Measurements from ENCODE around the gene RAI2.
A peak's percentile ranks its signal among the peaks of the same experiment; 100 is the strongest.
"Not testable (repeated sequence)": the region's sequence is repeated elsewhere in the genome, so short reads cannot be mapped to it uniquely, and the experiment has no call there.

Gene RAI2

DNA sequence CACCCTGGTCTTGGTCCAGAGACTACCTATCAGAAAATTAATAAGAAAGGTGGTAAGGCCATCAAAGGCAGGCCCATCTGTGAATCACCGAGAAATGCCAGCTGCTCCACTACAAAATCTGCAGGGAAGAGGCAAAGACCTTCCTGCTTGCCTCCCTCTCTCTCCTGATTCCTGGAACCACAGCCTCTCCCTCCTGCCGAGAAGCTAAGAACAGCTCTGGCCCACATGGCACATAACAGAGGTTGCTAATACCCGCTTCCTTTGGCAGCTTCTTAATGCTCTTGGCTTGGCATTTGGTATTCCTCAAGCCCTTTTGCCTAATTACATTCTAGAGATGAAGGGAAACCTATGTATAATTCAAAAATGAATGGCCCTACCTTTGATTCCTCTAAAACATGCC lies 32.9 kb downstream of the RAI2 start:
- DNase-seq = no peak

DNA sequence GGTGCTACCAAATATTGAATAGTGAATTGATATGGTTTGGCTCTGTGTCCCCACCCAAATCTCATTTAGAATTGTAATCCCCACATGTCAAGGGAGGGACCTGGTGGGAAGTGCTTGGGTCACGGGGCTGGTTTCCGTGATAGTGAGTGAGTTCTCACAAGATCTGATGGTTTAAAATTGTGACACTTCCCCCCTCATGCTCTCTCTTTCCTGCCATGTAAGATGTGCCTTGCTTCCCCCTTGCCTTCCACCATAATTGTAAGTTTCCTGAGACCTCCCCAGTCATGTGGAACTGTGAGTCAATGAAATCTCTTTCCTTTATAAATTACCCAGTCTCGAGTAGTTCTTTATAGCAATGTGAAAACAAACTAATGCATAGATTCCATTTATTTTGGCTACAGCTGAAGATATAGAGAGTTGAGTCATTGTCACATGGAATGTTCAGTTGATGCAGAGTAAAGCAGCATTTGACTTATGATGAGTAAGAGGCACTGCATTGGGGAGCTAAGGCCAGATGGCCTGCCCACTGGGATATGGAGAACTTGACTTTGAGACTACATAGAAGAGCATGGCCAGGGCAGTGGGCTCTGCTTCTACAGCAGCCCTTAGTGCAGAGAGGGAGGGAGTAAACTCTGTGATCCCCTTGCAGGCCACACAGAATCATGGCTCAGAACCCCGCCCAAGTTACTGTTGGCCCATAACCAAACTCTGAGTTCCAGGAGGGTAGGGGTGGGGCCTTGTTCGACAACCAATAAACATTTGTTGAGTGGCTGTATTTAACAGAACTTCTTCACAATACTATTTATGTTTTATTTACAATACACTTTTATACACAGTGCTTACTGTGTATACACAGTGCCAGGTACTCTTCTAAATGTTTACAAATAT lies 34.2 kb downstream of the RAI2 start:
- DNase-seq = no peak

DNA sequence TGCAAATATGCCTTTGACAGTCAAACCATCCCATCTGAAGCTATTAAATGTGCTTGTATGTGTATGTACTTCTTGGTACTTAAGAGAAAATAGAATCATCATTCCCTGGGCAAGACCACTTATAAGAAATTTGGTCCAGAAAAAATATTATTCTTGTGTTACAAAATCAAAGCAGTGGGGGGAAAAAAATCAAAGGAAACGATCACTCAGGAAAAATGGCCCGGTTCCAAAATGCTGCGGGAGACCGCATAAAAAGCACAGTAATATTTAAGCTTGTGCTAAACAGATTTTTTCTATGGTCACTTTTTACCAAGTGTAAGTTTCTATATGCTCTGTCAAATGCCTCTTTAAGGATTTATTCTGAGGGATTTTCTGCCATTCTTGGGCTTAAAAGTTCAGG lies 36.1 kb downstream of the RAI2 start:
- no peak for DNase-seq

DNA sequence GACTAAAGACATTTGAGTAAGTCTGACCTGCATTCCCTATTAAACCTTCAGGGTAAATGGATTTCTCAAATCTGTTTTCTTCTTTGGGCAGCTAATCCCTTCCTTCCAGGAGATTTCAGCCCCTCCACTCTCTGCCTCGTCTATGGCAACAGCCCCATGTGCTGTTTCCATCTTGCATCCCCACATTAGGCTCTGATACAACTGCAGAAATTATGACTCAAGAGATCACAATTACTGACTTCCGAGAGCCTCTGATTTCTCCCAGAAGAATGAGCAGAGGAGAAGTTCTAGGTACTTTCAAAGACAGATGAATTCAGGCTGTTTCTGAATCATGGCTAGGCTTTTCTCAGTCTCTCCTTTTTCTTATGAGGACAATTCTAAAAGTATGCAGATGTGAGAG lies 38.7 kb downstream of the RAI2 start:
- no peak for DNase-seq

DNA sequence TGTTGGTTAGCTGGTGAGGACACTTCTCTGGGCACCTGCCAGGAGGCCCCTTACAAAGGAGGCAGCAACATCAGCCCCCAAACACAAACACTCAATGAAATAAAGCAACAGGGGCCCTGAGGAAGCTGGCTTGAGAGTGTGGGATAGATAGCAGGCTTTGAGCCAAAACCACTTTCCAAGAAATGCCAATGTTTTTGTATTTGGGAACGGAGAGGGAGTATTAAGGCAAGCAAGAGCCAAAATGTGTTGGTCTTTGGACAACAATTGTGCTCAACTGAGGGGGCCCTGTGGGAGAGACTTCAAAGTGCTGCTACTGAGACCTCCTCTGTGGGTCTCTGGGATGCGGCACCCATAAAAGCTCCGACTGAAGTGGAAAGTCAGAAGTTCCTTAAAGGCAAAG lies 41.0 kb downstream of the RAI2 start:
- DNase-seq = no peak

DNA sequence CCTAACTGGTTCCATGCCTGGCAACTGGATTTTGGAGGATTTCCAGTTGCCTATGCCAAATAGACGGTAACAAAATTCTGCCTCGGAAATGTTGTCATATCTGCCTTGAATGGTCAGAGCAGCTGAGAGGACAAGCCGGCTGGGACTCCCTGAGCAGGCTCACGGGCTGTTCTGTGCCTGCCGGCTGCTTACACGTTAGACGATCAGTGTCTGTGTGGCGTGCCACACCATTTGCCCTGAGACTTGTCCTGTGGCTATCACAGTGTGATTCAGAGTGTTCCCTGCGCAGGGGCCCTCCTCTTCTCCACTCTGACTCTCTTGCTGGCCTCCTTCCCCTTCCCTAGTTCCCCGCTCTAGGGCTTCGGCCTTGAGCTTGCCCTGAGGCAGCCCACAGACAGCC lies 42.4 kb downstream of the RAI2 start:
- no peak for DNase-seq

DNA sequence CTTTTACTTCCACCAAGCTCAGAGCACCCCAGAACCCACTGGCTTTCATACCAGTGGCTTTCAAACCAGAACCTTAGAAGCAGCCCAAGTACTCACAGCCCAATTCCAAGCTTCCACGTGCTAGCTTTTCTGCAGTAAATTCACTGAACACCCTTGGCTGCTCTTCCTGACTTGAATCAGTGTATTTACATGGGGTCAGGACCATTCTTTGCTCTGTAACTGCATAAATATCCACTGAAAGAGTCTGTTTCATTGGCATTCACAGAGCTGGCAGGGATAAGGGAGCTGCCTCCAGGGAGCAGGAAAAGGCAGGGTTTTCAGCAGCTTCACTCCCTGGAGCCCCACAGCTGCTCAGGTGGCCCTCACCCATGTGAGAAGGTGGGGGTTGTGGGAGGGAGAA lies 43.8 kb downstream of the RAI2 start:
- DNase-seq = no peak

DNA sequence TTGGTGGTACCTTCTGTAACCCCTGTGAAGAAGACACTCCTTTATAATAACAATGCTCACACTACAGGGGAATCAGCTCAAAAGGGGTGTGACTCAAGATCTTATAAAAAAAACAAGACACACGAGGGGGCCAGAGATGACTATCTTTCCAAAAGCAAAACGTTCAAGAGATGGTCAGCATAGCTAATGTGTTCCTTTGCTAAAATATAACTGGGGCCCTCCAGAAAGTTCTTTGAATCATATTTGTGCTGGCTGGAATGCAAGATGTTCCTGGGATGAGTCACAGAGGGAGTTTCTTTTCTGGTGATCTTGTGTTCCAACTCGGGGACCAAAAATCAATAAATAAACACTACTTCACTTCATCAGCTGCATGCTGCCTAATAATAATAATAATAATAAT lies 46.5 kb downstream of the RAI2 start:
- DNase-seq = no peak

DNA sequence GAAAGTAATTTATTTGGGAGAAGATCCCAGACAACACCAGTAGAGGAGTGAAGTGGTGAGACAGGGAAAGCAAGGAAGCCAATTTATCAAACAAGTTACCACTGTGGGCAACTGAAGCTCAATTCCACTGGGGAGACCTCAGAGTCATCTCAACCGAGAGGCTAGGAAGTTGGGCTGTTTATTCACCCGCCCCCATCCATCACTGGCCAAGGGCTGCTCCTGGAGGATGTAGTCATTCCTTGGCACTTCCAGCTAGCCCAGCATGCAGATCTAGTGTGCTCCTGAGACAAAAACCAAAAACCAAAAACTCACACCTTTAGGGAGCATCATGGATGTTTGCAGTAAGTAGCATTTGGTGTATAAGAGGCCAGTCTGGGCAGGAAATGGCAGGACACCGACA lies 47.0 kb downstream of the RAI2 start:
- DNase-seq = no peak

DNA sequence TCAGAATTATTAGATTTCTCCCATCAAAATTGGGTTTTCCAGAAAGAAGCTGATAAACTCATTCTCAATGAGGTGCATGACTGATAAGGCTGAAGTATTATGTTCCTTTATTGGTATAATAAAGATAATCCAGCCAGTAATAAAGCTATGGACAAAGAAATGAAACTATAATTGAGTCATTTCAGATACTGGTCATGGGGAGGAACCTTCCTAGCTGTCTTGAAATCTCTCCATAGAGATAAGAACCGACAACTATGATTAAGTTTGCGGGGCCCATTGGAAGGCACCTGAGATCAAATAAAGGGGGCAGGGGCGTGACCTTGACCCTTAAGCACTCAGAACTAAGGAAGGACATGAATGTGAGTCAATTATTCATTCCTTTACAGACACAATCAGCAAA lies 47.8 kb downstream of the RAI2 start:
- DNase-seq = no peak

DNA sequence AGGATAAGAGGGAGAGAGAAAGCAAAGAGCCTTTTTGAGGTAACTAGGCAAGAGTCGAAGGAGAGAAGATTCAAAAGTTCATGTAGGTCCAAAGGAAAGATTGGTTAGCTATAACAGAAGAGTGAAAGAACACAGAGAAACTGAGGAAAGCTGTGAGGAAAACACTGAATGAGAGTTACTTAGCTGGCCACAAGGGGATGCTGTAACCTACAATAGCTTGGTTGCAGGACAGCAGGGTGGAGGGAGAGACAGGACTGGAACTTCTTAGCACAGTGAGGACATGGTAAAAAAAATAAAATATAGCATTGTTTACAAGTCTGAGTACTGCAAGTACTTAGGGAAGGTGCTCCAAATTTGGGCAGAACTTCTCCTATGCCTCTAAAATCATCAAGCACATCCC lies 48.3 kb downstream of the RAI2 start:
- DNase-seq = no peak

DNA sequence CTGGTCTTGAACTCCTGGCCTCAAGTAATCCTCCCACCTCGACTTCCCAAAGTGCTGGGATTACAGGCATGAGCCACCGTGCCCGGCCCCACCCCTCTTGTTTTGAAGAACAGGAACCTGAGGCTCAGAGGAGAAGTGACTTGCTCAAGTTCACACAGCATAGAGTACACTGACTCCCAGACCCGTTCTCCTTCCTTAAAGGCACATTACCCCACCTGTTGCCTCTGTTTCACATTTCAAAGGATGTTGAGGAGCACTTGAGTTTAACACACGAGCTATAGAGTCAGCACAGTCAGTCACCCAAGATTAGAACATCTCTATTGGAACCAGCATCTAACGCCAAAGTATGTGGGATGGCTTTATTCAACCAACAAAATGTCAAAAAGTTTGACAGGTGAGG lies 51.1 kb downstream of the RAI2 start:
- no peak for DNase-seq

DNA sequence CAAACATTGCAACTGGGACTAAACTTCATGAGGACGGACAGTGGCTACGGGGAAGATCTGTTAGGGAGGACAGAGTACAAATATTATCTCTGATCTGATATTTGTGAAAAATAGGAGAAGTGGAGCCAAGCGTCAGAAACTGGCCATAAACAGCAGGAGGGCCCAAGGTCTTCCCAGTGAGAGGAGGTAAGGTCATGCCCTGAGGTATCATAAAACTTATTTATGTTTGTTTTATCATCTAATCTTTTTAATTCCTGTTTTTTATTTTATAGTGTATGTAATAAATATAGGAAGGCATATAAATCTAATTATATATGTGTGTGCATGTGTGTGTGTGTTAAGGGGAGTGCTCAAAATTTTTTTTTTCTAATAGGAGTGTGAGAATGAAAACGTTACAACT lies 51.8 kb downstream of the RAI2 start:
- DNase-seq = no peak

DNA sequence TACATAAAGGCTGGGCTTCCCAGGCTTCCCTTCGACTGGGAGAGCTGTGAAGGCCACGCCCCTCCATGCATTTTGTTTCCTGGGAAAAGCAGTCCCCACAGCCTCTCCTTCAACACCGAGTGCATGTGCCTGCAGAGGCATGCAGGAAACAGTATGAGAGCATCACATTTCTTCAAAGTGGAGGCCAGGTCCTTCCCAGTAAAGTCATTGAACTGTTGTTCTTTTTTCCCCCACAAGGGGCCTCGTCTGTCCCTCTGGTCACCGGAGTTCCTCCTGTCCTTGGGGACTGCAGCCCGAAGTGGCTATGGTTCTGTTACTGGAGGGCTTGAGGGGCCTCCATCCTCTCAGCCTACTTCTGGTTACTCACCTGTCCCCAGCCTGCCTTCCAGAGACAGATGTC lies 56.0 kb downstream of the RAI2 start:
- DNase-seq = no peak

DNA sequence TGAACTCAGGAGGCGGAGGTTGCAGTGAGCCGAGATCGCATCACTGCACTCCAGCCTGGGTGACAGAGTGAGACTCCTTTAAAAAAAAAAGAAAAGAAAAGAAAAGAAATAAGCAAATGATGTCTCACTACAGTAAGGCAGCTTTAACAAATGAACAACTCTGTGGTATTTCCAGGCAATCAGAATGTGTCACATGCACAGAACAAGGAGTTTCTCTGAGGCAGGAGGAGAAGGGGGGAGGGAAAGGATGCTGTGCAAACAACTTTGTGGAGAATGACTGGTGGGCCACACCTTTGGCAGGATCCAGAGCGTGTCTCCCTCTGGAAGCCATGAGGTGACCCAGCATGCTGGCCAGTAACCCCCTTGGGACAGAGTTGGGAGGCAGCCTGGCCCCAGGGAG lies 57.6 kb downstream of the RAI2 start:
- DNase-seq = no peak

DNA sequence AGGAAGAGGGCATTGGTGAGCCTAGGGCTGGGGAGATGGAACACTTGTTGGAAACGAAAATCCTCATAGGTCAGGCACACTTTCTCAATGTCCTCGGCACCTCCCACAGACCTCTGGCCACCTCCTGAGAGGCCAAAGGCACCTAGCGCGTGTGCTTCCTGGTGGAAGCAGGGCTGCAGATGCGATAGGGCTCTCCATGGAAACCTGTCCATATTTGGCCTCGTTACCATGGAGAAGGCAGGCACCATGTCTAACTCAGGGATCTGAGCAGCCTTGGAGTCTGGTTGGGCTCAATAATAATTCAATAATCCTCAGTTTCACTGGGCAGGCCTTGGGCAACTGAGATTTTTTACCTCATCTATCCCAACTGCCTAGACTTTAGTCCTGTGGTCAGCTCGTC lies 58.3 kb downstream of the RAI2 start:
- no peak for DNase-seq

DNA sequence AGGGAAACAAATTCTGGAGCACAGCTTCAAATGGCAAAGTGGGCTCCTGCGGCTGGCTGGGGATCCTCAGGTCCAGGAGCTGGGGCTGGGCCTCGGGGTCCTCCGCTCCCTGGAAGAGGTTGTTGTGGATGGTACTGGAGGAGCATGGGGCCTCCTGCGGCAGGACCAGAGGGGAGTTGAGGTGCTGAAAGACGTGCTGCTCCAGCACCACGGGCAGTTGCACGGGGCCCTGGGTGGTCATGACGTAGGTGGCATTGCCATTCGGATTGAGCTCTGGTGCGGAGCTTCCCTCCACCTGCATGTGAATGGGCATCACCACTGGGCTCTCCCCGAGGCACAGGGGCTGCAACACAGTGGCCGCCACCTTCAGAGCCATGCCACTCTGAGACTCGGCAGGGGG lies 59.7 kb downstream of the RAI2 start:
- DNase-seq = no peak

DNA sequence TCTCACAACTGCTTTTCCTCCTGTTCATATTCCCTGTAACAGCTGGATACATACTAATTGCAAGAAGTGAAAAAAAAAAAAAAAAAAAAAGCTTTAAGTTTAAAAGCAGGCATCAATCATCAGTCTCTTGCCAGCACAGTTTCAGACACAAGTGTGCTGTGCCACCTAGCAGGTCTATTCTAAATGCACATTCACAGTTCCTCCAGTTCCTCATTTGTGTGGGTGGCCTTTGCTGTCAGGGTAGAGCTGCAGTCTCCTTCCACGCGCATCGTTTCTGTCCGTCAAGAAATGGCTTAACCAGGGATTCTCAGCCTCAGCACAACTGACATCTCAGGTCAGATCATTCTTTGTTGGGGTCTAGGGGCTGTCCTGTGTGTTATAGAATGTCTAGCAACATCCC lies 62.2 kb downstream of the RAI2 start:
- no peak for DNase-seq

DNA sequence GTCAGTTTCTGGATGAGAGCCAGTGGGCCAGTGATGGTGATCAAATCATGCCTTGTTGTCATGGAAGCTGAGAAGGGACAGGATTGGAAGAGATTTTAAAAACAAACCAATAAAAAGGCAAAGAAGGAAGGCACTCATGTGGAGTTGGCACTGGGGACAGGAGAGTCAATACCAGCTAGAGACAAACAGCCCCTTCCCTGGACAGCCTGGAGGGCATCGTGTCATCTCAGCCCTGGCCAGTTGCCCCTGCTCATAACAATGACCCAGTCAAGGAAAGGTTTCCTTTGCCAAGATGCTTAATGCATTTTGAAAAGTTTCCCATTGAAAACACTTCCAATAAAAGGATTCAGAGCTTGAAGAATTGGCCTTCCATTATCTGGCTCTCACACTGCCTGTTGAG lies 68.3 kb downstream of the RAI2 start:
- no peak for DNase-seq

DNA sequence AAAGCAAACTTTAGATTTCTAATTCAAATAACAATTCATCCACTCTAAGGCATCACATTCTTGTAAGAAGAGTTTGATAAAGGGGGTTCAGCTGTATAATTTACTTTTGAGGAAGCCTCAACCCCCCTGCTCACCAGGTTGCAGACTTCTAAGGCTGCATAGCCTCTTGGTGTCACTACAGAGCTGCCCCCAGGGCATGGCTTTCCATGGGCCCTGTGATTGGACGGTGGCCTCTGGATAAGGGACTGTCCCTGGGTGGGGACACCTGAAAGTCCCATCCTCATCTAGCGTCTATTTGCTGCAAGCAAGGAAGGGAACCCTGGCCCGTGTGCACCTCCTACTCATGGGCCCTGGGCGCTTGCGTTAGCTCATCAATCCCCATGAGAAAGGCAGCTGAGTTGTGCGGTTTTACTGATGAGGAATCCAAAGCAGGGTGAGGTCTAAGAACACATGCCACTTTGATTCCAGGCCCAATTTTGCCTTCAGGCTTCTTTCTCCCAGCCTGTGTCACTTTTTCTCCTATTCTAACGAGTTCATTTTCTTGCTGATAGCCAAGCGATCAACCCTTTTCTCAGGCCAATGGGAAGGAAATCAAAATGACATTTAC lies 72.0 kb downstream of the RAI2 start:
- no peak for DNase-seq

DNA sequence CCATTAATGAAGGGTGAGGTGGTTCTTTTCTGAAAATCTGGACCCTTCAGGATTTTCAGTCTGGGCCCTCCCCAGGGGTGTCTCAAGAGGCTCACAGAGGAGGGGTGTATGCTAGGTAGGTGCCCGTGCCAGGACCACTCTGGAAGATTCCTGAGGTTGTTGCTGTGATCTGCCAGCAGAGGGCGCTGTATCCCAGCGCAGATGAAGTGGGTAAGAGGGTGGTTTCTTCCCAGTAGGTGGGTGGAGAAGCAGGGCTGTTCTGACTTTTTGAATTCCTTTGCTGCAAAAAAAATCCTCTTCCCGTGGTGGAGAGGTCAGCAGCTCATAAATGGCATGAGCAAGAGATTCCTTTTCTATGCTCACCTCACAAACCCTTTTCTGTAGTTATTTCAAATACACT lies 72.7 kb downstream of the RAI2 start:
- DNase-seq = peak; percentile 8

DNA sequence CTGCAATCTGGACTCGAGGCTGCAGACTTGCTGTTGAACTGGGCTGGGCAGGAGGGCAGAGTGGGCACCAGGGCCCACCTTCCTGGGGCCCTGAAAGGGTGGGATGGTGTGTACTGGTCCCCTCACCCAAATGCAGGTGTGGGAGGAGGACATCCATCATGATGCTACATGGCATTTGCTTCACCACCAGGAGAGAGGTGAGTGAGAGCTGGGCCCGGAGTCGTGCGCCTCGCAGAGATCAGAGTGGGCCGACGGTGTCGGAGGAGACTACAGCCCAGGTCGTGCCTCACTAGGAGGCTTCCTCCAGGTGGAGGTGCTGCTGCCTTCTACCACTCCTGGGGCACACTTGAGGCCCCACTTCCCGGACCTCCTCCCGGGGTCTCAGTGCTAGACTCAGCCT lies 73.5 kb downstream of the RAI2 start:
- no peak for DNase-seq

DNA sequence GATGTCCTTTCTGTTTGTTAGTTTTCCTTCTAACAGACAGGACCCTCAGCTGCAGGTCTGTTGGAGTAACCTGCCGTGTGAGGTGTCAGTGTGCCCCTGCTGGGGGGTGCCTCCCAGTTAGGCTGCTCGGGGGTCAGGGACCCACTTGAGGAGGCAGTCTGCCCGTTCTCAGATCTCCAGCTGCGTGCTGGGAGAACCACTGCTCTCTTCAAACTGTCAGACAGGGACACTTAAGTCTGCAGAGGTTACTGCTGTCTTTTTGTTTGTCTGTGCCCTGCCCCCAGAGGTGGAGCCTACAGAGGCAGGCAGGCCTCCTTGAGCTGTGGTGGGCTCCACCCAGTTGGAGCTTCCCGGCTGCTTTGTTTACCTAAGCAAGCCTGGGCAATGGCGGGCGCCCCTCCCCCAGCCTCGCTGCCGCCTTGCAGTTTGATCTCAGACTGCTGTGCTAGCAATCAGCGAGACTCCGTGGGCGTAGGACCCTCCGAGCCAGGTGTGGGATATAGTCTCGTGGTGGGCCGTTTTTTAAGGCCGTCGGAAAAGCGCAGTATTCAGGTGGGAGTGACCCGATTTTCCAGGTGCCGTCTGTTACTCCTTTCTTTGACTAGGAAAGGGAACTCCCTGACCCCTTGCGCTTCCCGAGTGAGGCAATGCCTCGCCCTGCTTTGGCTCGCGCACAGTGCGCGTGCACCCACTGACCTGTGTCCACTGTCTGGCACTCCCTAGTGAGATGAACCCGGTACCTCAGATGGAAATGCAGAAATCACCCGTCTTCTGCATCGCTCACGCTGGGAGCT lies 74.3 kb downstream of the RAI2 start:
- not testable (repeated sequence) for DNase-seq

DNA sequence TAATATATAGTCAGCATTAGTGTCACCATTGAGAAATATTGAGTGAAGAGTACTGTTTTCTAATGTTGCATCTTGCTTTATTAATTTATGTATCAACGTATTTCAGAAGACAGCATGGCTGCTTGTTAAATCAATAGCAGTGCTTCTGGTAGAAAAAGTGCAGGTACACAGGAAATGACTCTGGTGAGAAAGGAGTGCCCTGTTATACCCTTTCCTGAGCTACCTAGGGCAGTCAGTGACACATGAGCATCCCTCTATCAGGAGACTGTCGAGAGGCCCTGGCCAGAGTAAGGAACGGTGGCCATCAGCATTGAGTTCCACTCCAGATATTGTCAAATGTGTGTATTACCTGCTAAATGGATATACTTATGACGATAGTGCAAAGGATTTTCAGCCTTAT lies 81.7 kb downstream of the RAI2 start:
- no peak for DNase-seq

Data from NCI-H1694 (cell line).